ENCODE data around the gene ARHGAP19.
A peak's percentile ranks its signal among the peaks of the same experiment; 100 is the strongest.

Gene ARHGAP19

DNA sequence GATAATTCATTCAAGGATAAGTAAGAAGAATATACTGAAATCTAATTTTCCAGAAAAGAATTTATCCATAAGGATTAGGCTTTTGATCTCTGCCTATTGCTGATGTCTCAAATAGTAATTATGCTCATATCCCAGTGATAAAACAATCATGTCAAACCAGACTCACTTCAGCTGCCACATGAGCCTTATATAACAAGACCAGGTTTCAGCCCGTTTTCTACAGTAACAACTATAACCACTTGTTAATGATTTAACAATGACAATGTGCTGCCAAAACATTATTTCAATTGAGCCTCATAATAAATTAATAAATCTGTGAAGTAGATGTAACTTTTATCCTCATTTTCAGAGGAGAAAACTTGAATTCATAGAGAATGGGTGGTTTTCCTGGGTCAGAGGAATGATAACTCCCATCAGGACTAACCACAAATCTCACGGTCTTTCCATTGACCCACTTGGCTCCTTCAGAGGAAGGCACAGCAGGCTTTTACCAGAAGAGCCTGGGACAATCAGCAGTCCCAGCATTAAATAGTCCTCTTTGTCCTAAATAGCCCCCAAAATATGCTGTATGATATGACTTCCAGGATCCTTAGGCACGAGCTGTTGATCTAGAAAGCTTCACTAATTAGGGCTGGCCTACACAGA, 64.2 kb downstream of the ARHGAP19 start:
- no peak for DNase-seq

DNA sequence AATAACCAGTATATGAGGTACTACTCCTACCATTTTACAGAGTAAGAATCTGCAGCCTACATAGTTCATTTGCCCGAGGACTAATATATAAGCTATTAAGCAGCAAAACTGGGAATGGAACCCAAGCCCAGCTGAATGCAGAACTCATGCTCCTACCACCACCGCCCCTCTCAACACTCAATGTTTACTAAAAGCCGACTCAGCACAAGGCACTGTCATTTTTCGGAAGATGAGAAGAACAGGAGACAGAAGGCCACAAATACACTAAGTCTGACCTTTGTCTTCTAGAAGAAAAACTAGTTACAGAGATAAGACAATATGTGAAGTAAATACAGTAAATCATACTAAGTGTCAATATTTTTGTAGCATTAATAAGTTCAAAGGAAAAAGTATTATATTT, 66.0 kb downstream of the ARHGAP19 start:
- DNase-seq, result no peak

DNA sequence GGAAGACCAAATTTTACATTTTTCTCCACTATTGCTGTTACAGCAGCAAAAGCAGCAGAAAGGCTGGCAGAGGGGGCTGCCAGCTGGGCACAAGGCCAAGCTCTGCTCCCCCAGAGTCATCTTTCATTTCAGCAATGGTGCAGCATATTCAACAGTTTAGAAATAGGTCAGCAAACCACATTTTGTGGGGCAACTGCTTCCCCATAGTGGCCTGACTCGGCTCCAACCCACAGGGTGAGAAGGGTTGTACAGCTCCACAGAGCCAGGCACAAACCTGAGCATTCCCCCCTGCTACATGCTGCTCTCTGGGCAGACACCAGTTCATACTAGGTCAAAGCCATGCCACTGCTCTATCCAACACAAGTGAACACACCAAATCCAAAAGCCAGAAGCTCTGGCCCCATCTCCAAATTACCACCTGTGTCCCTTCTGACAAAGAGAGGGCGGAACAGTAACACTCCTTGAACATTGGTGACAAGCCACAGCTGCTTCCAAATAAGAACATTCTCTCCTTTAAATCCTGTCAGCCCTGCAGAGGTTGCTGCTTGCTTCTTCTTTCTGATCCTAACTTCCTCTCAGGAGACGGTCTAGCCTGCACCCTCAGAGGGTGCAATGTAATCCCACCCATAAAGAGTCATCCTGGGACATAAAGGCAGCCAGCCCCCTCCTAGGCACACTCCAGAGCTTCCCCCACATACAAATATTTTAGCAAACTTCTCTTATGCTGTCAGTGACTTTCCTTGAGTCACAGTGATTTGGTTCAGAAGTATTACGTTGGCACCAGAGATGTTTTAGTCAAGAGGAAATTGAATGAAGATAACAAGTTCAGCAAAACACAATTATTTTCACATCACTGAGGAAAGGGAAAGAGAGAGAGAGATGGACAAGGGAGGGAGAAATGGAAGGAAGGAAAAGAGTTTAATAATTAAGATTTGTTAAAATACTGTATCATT, 67.7 kb downstream of the ARHGAP19 start:
- peak; percentile 56 for DNase-seq

DNA sequence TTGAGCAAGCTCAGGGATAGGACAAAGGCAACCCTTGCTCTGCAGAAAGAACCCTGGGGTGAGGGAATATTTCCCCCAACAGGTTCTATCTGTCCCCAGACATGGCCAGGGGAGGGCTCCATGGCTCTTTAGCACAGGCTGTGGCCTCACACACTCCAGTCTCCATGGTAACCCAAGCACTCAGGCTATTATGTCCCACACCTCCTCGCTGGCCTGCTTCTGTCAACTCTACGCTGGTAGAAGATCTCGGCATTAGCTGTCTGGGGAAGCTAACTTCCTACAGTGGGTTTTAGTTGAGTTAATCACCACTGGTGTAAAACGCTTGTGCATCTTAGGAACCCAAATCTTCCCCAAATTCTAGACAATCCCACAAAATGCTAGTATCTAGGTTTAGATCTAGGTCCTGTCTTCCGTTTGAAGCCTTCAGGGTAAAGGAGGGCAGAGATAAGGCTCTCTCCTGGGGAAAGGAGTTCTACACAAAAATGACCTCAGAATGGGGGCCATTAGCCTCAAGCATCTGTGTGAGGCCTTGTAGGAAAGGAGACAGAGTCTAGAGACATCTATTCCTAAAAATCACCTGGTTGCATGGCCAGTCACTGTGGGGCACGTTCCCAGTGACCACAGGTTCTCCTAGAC, 70.0 kb downstream of the ARHGAP19 start:
- DNase-seq, result no peak

DNA sequence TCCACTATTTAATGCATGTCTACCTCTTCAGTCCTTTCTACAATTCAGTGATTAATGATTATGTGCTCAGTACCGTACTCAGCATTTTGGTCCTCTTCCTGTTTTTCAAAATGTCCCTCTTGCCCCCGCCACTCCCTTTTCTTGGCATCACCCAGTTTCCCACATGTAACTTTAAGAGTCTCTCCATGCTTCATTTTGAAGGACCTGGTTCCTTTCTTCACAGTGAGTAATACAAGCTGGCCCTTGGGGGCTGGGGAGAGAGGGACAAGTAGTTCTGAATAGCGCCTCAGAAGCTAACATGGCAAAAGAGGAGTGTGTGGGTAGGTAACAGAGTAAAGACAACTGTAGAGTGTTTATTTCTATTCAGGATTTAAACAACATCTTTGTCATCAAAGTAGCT, 72.1 kb downstream of the ARHGAP19 start:
- DNase-seq, result peak; percentile 17

DNA sequence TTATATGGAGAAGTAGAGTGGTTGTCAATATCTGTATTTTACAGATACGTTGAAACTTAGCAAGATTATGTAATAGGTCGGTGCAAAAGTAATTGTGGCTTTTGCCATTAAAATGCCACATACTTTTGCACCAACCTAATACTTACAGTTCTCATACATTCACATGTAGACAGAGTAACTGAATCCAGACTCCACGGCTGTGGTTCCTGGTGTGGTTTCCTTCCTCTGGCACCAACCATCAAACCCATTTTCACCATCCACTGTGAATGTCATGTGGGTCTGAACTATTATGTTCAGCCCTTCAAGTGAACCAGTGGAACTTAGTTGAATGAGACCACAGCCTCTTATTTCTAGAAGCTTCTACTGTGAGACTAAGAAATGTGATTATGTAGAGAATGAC, 75.1 kb downstream of the ARHGAP19 start:
- no peak for DNase-seq

DNA sequence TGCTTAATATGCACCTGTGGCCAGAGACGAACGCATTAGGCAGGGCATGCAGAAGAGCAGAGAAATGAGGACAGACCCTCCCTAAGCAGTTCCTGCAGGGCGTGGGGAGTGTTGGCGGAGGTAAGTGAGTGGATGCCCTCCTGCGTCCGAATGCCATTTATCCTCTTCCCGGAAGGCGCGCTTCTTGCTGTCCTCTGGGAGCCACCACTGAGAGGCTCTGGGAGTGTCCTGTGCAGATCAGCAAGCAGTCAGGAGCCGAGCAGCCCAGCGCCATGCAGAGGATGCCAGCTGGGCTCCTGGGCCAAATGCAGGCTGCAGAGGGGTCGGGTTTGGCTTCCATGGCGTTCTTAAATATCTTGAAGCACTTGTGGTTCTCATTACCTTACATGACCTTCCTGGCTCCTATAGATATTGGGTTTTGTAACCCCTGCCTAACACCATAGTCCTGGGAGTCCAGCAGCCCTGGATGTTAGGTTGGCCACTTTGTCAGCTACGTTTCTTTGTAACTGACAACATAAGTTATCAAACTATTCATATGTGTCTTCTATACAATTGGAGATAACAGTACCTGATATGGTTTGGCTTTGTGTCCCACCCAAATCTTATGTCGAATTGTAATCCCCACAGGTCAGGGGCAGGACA, 76.7 kb downstream of the ARHGAP19 start:
- DNase-seq, result no peak

DNA sequence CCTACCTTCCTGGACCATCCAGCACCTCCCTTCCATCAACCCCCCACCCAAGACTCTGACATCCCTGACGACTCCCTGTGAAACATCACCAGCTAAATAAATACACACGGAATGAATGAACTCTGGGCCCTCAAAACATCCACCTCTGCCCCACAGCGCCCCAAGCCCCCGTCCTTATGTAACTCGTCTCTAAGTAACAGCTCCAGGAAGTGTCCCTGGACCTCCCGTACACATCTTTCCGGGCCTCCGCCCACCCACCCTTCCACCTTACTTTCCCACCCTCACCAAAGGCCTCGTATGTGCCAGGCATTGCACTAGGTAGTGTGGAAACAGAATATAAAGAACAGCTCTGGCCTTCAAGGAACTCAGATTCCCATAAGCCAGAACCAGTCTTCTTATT, 79.0 kb downstream of the ARHGAP19 start:
- DNase-seq, result no peak

DNA sequence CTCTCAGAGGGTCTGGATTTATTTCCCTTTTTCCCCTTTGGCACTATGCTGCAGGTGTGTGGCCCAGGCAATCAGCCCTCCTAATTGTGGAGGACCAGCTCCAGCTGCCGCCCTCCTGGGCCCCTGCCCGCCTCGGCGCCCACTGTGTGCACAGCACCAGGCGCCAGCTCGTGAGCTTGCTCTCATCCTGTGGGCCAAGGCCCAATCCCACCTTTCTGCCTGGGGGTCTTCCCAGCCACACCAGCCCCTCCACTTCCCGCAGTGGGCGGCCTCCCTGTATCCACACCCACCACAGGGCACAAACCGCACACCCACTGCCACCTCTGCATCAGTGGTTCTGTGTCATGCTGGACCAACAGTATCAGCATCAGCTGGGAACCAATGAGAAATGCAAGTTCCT, 81.2 kb downstream of the ARHGAP19 start:
- no peak for DNase-seq

DNA sequence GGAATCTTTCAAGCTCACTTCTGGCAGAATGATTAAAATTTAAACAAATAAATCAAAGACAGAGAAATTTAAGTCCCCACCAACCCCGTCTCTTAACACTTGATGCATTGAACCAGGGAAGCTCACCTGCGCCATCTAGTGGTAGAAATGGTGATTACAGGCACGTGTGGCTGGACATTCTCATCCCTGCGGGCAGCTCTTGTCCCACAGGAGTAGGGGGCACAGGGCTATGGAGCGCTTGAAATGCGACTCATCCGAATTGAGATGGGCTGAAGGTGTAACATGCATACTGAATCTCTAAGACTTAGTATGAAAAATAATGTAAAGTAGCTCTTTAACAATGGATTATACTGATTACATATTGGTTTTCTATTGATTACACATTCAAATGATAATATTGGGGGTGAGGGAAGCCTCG, 81.9 kb downstream of the ARHGAP19 start:
- DNase-seq, result peak; percentile 56

DNA sequence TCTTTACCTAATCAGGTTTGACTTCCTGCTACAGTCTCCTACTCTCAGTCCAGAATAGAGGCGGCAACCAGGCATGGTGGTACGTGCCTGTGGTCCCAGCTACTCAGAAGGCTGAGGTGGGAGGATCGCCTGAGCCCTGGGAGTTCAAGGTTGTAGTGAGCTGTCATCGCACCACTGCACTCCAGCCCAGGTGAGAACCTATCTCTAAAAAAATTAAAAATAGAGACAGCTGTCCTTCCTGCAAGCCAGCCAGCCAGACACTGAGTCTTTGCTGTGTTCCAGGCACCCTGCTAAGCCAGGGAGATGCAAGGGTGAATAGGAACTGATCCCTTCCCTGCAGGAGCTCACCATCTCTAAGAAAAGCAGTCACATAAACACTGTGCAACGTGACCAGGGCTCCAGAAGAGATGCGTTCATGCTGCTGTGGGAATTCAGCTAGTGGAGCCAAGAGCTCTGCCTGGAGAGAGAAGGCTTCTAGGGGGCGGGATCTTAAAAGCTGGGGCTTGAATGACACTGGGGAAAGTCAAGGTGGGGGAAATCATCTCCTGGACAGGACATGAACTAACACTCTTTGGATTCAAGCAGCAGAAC, 84.6 kb downstream of the ARHGAP19 start:
- no peak for DNase-seq

DNA sequence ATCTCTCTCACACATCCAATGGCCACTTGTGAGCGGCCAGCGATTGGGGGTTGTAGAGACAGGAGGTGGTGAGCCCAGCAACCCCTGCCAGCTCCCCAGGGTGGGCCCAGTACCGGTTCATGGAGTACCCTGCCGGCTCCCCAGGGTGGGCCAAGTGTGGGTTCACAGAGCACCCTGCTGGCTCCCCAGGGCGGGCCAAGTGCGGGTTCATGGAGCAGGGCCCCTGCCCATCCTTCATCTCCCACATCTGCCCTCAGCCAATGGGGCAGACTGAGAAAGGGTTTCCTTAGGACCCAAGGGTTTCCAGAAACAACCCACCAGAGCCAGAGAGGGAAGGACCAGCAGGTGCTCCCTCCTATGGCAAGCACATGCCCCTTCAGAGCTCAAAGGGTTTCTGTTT, 85.3 kb downstream of the ARHGAP19 start:
- DNase-seq, result no peak

DNA sequence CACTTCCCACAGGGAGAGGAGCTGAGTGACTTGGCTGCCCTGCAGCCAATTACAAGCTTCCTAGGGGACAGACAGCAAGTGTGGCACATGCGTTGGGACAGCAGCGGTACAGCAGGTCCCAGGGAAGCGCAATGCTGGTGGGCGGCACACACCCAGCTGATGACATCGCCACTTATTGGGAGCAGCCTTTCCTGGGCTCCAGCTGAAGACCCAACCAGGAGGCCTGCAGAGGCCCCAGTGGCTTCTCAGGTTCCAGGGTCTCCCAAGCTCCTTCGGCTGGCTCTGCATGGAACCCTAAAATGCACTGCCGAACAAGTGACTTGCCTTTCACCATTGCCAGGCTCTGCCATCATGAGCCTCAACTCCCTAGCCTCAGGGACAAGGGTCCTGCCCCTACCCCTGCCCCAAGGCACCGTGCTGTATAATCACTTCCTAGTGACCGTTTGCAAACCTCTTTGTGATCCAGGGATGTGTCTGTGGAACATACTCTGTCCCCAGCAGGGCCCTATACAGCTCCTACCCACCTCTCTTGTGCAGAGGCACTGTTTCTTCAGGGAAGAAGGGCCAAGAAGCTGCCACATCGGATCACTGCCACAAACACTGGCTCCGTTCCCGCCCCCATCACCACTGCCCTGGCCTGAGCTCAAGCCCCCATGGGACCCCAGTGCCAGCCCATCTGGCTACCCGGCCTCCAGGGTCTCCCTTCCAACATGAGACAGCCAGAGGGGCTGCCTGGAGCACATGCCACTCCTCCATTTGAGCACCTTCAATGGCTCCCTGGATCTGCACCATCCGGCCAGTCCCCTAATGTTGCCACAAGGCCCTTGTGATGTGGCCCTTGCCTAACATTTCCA, 87.4 kb downstream of the ARHGAP19 start:
- DNase-seq, result no peak

DNA sequence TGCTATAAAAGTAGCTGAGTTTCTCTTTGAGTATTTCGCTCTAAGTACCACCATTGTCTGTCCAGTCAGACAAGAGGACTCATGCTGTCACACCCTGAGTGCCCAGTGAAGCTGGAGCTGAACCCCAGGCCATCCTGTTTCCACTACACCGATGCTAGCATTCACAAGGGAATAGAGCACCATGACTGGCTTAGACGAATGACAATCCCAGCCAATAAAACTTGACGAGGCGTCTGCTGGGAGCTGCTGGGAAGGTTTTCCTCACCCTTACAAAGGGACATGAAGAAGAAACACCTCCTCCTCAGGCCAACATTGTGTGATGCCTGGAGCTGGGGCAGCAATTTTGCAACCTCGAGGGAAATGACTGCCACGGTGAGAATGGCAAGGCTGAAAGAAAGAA, 89.2 kb downstream of the ARHGAP19 start:
- no peak for DNase-seq

DNA sequence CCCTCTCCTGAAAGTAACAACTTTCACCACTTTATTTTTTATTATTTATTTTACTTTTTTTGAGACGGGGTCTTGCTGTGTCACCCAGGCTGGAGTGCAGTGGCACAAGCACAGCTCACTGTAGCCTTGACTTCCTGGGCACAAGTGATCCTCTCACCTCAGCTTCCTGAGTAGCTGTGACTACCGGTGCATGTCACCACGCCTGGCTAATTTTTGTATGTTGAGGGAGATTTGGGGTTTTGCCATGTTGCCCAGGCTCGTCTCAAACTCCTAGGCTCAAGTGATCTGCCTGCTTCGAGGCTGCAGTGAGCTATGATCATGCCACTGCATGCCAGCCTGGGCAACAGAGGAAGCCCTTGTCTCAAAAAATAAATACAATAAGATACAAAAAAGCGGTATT, 91.8 kb downstream of the ARHGAP19 start:
- no peak for DNase-seq

DNA sequence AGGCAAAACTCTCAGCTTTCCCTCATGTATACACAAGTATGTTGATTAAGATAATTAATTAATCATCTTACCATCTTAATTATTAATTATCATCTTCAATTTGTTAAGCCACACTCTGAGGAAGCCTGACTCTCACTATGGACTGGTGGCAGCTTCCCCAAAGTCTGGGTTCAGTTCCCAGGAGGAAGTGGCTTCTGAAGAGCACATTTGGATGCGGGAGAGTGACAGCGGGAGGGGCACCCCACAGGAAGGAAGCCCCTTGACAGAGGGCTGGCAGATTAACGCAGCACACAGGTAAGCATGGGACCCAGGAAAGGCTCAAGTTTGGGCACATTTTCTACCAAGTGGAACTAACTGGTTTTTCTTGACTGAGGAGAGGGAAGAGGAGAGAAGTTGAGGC, 93.3 kb downstream of the ARHGAP19 start:
- peak; percentile 13 for DNase-seq

DNA sequence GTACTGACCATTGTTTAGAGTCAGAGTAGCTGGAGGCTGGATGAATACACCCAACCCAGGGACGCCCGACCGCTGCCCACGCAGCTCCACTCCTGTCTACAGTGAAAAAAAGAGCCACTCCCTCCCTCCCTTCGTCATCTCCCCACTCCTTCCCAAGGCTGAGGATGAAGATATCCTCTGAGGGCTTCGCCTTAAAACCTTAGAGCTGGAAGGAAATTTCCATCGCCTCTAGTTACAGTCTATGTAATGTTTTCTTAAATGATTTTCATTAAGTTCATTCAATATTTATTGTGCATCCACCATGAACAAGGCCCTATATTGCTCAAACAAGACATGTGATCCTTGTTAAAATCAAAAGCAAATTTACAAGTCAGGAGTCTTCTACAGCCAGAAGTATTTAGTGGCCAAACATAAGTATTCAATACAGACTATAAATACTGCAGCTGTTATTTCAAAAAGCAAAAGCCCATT, 95.4 kb downstream of the ARHGAP19 start:
- DNase-seq, result no peak

DNA sequence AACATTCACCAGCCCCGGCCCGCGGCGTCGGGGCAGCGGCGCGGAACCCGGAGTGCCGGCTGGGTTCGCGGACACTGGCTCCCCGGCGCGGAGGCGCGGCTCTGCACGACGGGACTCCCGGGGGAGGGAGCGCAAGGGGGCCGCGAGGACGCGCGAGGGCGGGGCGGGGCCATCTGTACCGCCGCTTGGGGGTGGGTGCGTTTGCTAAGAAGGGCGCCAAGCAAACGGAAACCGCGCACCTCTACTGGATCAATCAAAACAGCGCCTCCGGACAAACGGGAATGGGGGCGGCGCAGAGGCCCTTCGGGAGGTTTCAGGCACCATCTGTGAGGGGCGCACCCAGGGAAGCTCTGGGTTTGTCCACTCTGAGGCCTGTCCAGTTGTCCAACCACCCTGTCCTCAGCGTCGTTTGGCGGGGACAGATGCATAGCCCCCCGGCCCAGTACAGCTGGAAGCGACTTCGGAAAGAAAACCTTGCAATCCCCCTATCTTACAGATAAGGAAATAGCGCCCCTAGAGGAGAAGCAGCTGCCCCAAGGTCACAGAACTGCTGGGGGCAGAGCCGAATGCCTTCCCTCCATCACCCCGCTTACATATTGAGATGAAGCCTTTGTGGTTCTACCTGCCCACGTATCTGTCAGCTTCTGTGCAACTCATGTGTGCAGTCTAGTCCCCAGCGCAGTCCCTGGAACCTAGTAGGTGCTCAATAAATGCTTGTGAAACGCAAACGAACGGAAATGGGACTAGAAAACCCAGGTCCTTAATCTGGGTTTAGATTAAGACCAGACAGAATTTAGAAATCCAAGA, 96.0 kb downstream of the ARHGAP19 start:
- peak; percentile 75 for DNase-seq

DNA sequence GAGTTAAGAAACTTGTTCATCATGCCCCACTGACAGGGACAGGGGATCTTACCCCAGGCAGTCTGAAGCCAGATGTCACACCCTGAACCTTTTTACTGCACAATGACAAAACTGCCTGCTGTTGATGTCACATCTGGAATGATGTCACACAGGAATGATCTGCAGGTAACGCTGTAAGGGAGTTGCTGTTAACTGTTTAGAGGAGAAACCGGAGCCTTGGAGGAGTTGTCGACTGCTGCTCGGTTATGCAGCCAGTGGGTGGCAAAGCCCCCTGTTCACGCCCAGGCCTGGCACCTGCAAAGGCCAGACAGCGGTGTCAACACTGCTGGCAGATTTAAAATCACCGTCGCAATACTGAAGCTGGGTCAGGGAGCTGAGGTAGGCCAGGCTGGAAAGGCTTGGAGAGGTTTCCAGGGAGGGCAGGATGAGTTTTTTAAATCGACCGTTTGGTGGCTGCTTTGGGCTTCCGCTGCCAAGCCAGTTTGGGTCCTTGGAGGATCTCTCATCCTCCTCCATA, 96.7 kb downstream of the ARHGAP19 start:
- no peak for DNase-seq

DNA sequence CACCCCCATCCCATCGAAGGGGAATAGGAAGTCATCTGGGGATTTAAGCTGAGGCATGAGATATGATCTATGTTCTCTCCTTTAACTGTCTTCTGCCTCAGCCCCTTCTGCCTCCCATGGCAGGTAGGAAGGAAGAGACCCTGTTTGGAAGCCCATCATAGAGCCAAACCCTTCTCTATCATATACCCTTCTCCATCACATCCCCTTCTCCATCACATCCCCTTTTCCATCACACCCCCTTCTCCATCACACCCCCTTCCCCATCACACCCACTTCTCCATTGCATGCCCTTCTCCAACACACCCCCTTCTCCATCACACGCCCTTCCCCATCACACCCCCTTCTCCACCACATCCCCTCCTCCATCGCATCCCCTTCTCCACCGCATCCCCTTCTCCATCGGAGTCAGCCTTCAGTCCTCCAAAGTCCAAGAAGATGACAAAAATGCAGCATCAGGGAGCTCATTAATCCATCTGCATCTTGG, 99.4 kb downstream of the ARHGAP19 start:
- DNase-seq, result no peak

DNA sequence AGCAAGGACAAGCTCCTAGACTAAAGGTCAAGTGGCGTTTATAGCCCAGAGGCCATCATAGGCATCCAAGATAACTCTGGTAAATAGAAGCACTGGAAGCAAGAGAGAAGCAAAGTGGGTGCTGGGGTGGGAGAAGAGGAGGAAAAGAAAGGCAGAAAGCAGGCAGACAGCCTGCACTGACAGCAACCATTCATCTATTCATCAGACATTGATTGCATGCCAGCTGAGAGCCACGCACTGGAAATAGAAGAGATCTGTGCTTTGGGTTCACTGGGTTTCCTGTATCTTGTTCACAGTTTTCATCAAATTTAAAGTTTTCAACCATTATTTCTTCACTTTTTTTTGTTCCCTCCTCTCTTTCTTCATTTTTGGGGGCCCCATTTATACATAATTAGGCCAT, 102.0 kb downstream of the ARHGAP19 start:
- no peak for DNase-seq

Data from inflammatory macrophage treated with lipopolysaccharide for 4 hours (primary cell).